Measurements from ENCODE around the gene PHB1. TPM values are rescaled to one million over a fixed set of nuclear protein-coding genes. Genes with fewer than 3 reads are reported as not detected.

The PHB1 gene
- total RNA-seq, 4 donors from 2014 or later: 98.7 to 108 (median 102) TPM

DNA sequence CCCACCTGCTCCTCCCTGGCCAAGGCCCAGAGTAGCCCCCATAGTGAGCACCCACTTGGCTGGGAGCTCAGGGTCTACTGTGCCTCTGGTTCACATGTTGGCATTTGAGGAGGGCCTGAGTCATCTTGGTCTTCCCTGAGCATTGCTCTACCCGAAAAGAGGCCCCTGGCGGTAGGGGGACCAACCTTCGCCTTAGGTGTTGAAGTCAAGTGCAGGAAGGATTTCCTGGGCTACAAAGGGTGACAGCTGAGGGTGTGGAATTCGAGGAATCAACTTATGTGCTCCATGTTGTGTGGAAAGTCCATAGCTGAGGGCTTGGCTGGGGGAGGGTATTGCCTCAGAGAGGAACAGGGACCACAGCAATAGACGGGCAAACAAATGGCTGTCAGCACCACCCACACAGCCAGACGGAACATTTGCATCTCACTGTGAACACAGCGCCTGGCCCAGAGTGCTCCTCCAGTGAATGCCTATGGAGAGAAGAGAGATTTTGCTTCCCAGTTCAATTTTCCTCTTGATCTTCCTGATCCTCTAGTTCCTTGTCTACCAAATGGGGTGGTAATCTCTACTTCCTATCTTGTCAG is 44.8 kb upstream of the PHB1 start:
- TF ChIP-seq, protein P1, sequence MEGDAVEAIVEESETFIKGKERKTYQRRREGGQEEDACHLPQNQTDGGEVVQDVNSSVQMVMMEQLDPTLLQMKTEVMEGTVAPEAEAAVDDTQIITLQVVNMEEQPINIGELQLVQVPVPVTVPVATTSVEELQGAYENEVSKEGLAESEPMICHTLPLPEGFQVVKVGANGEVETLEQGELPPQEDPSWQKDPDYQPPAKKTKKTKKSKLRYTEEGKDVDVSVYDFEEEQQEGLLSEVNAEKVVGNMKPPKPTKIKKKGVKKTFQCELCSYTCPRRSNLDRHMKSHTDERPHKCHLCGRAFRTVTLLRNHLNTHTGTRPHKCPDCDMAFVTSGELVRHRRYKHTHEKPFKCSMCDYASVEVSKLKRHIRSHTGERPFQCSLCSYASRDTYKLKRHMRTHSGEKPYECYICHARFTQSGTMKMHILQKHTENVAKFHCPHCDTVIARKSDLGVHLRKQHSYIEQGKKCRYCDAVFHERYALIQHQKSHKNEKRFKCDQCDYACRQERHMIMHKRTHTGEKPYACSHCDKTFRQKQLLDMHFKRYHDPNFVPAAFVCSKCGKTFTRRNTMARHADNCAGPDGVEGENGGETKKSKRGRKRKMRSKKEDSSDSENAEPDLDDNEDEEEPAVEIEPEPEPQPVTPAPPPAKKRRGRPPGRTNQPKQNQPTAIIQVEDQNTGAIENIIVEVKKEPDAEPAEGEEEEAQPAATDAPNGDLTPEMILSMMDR (IDR thresholded peaks at IDR 0.05): no peak
- TF ChIP-seq POLR2A (IDR thresholded peaks at IDR 0.05) (no peak), POLR2AphosphoS5 (IDR thresholded peaks at IDR 0.05) (no peak), EP300 (IDR thresholded peaks at IDR 0.05) (no peak)
- Histone ChIP-seq H3K4me1 (no peaks in the 10 kb centered on the region), H3K4me3 (no peak overlapping the region), H3K27ac (no peak overlapping the region), H3K27me3 (peaks cover 91% of the 10 kb centered on the region), H3K36me3 (no peaks in the 10 kb centered on the region), H3K9me3 (peaks cover 0 to 15% (median 0%) of the 10 kb centered on the region in 3 donors)
- no peak for ATAC-seq
- WGBS, 2 donors (ENCODE audit: low coverage in 1 of 2): 53% methylated on average over 2 of the region's 7 CpGs; no CpG with 5 or more reads in 1 of the 2 donors

DNA sequence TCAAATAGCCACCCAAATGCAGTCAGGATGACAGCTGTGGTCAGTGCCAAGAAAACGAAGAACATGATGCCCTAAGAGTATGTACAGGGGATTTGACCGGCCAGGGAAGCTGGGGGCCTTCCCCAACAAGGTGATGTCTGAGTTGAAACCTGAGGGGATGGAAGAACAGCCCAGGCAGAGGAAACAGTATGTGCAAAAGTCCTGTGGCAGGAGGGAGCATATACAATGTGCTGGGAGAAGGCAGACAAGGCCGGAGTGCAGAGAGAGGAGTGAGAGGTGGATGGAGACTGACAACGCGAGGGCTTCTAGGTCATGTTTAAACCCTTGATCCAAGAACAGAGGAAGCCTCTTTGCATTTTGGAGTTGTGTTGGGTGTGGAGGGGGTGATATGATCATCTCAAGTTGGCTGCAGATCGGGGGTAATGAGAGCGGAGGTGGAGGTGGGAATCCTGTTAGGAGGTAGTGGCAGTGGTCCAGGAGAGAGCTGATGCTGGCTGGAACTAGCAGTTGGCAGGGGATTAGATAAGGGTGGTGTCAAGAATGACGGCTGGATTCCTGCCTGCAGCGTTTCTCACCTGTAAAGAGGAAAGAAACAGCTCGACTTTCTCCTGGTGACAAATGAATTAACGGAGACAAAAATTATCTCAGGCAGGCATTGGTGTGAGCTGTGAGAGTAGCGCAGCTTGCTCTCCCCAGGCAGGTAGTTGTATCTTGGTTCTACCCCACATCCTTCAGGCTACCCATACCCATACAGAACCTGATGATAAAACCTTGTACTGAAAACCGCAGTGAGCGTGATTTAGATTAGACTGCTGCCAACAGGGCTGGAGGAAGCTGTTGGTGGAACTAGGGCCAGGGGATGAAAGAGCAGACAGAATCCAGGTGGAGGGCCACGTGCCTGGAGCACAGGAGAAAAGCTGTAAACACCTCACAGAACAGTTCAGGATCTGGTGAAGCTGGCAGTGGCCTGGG is 43.2 kb upstream of the PHB1 start:
- WGBS, 2 donors (ENCODE audit: low coverage in 1 of 2): 55 to 69% methylated on average over 10 to 15 of the region's 15 CpGs
- TF ChIP-seq, protein P1 (IDR thresholded peaks at IDR 0.05): no peak
- TF ChIP-seq EP300 (IDR thresholded peaks at IDR 0.05) (no peak), POLR2A (IDR thresholded peaks at IDR 0.05) (no peak), POLR2AphosphoS5 (IDR thresholded peaks at IDR 0.05) (no peak)
- no peak for ATAC-seq
- peaks cover 74% of the 10 kb centered on the region for H3K27me3 ChIP-seq
- H3K4me1 ChIP-seq: no peaks in the 10 kb centered on the region
- H3K27ac ChIP-seq: no peak overlapping the region
- no peaks in the 10 kb centered on the region for H3K9me3 ChIP-seq
- no peaks in the 10 kb centered on the region for H3K36me3 ChIP-seq
- no peak overlapping the region for H3K4me3 ChIP-seq

DNA sequence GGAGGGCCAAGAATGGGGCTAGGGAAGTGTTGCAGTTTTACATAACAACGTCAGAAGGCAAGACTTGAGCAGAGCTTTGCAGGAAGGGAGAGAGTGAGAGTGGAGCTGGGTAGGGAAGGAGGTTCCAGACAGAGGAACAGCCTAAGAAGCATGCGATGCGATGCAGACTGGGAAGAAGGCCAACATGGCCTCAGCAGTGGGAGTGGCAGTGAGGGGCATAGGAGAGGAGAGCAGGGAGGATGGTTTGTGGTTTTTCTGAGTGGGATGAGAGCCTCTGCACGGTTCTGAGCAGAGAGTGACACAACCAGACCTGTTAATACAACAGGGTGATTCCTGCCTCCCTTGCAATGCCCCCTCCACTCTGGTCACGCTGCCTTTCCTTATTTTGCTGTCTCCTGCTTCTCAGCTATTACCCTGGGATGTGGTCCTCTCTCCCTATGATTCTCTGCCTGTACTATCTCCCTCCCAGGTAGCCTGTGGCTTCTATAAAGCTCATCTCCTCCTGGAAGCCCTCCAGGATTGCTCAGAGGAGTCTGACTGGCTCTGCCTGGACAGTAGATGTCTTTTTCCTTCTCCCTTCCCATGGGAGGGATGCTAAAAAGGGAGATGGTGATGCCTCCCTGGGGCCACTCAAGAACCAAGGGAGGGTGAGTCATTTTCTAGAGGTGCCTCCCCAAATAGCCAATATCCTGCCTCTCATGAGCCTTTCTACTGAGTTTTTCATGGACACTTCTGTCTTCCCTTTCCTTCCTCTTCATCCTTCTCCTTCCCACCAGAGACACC is 41.7 kb upstream of the PHB1 start:
- no peaks in the 10 kb centered on the region for H3K36me3 ChIP-seq
- no peak for ATAC-seq
- no peak for TF ChIP-seq POLR2A (IDR thresholded peaks at IDR 0.05)
- TF ChIP-seq EP300 (IDR thresholded peaks at IDR 0.05): no peak
- TF ChIP-seq POLR2AphosphoS5 (IDR thresholded peaks at IDR 0.05): no peak
- TF ChIP-seq, protein P1 (IDR thresholded peaks at IDR 0.05): no peak
- WGBS, 2 donors (ENCODE audit: low coverage in 1 of 2): 18 to 29% methylated on average over 4 to 5 of the region's 5 CpGs
- H3K9me3 ChIP-seq: no peaks in the 10 kb centered on the region
- no peak overlapping the region for H3K4me3 ChIP-seq
- no peaks in the 10 kb centered on the region for H3K4me1 ChIP-seq
- H3K27me3 ChIP-seq: peaks cover 62% of the 10 kb centered on the region
- no peak overlapping the region for H3K27ac ChIP-seq

DNA sequence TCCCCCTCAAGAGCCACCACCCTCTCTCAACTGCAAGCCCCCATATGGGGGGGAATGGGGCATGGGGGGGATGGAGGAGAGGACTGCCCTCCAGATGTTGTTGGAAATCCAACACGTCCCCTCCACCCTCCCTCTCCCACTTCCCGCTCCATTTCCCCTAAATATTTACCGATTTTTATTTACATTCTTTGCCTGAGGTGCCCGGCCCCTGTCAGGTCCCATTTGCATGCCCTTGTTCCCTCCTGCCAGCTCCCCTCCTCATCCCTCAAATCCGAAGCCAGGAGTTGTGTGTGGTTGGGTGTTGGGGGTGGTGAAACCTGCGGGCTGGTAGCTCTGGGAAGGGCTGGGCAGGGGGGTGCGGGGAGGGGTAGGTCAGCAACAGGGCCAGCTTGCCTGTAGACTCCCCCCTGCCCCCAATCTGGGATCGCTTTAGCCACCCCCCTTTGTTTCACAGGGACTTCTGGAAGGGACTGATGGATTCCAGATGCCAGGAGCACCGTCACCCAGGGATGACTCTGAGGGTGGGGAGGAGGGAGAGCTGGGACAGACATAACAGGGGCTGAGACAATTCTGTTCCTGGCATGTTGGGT is 40.7 kb upstream of the PHB1 start:
- no peak overlapping the region for H3K4me3 ChIP-seq
- TF ChIP-seq, protein P1 (IDR thresholded peaks at IDR 0.05): no peak
- TF ChIP-seq EP300 (IDR thresholded peaks at IDR 0.05) (no peak), POLR2AphosphoS5 (IDR thresholded peaks at IDR 0.05) (no peak), POLR2A (IDR thresholded peaks at IDR 0.05) (no peak)
- H3K9me3 ChIP-seq: no peaks in the 10 kb centered on the region
- peaks cover 57% of the 10 kb centered on the region for H3K27me3 ChIP-seq
- H3K36me3 ChIP-seq: no peaks in the 10 kb centered on the region
- H3K4me1 ChIP-seq: no peaks in the 10 kb centered on the region
- no peak overlapping the region for H3K27ac ChIP-seq
- WGBS, 2 donors (ENCODE audit: low coverage in 1 of 2): 75% methylated on average over 5 of the region's 9 CpGs; no CpG with 5 or more reads in 1 of the 2 donors
- ATAC-seq: no peak

Data from gastroesophageal sphincter (tissue), 4 donors.